Measurements from ENCODE around the gene PRDM2.

DNA sequence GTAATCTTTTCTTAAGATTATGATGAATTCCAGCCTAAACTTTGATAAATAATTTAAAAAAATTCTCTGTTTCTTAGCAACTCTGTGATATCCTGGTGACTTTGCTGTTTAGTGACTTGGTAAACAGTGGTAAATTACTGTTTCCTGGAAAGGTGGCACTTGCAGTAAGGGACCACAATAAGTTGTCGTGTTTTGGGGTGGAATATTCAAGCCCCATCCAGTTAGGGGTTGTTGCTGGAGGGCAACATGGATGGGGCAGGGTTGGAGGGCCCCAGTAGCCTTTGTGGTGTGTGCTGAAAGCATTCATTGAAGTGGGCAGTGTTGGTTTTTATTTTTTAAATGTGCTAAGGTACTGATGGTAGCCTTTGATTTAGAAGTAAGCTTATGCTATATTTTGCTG, 30.3 kb downstream of the PRDM2 start:
- TF ChIP-seq, protein P1, sequence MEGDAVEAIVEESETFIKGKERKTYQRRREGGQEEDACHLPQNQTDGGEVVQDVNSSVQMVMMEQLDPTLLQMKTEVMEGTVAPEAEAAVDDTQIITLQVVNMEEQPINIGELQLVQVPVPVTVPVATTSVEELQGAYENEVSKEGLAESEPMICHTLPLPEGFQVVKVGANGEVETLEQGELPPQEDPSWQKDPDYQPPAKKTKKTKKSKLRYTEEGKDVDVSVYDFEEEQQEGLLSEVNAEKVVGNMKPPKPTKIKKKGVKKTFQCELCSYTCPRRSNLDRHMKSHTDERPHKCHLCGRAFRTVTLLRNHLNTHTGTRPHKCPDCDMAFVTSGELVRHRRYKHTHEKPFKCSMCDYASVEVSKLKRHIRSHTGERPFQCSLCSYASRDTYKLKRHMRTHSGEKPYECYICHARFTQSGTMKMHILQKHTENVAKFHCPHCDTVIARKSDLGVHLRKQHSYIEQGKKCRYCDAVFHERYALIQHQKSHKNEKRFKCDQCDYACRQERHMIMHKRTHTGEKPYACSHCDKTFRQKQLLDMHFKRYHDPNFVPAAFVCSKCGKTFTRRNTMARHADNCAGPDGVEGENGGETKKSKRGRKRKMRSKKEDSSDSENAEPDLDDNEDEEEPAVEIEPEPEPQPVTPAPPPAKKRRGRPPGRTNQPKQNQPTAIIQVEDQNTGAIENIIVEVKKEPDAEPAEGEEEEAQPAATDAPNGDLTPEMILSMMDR (conservative IDR thresholded peaks at IDR 0.05 in 1 of 2, IDR thresholded peaks at IDR 0.05 in 1 of 2; ENCODE audit: low read depth in 1 of 2, low read length in 2 of 2), result no peak
- no peak for TF ChIP-seq EZH2 (IDR thresholded peaks at IDR 0.05; ENCODE audit: low read length, missing control alignments)
